Duodenal mucosa (tissue), 2 donors: ENCODE measurements around the gene YJEFN3.
A peak's percentile ranks its signal among the peaks of the same experiment; 100 is the strongest.

Experiments
- H3K27ac ChIP-seq: one replicate; pipeline ENCODE4 v1.7.0; 2013; ENCODE audit warnings: low read depth, low read length
- H3K27me3 ChIP-seq, 2 donors: one replicate each; pipeline ENCODE4 v1.7.0; 2013; ENCODE audit warnings: low read length in 2 of 2, control low read depth in 1 of 2; ENCODE audit not compliant: insufficient read depth in 2 of 2, control insufficient read depth in 1 of 2
- H3K36me3 ChIP-seq, 2 donors: one replicate each; pipeline ENCODE4 v1.7.0; 2013; ENCODE audit warnings: low read length in 2 of 2, control low read depth in 1 of 2; ENCODE audit not compliant: insufficient read depth in 2 of 2, control insufficient read depth in 1 of 2
- H3K4me1 ChIP-seq, 2 donors: one replicate each; pipeline ENCODE4 v1.7.0; 2013; ENCODE audit warnings: low read length in 2 of 2, control low read depth in 1 of 2; ENCODE audit not compliant: insufficient read depth in 2 of 2, control insufficient read depth in 1 of 2
- H3K4me3 ChIP-seq, 2 donors: one replicate each; pipeline ENCODE4 v1.7.0; 2013; ENCODE audit warnings: low read length in 2 of 2, low read depth in 1 of 2
- H3K9ac ChIP-seq, 2 donors: one replicate each; pipeline ENCODE4 v1.7.0; 2013; ENCODE audit warnings: low read length in 2 of 2, low read depth in 1 of 2
- H3K9me3 ChIP-seq, 2 donors: one replicate each; pipeline ENCODE4 v1.7.0; 2013; ENCODE audit warnings: low read length in 2 of 2, control low read depth in 1 of 2; ENCODE audit not compliant: control insufficient read depth in 1 of 2

Gene YJEFN3

GRCh38 chr19:19508217-19508616 is 20.5 kb upstream of the YJEFN3 start:
- H3K27me3 ChIP-seq = no peaks in the 10 kb centered on the region
- H3K9ac ChIP-seq = no peak overlapping the region
- H3K4me3 ChIP-seq = no peak overlapping the region
- H3K9me3 ChIP-seq = no peaks in the 10 kb centered on the region
- no peak overlapping the region for H3K27ac ChIP-seq
- H3K36me3 ChIP-seq = peaks cover 17 to 50% of the 10 kb centered on the region in 2 donors
- peaks cover 0 to 5% of the 10 kb centered on the region in 2 donors for H3K4me1 ChIP-seq

- H3K36me3 ChIP-seq = peaks cover 12 to 28% of the 10 kb centered on the region in 2 donors
- H3K9ac ChIP-seq = no peak overlapping the region
- no peak overlapping the region for H3K27ac ChIP-seq
- no peak overlapping the region for H3K4me3 ChIP-seq
- no peaks in the 10 kb centered on the region for H3K27me3 ChIP-seq
- peaks cover 4 to 5% of the 10 kb centered on the region in 2 donors for H3K4me1 ChIP-seq
- H3K9me3 ChIP-seq = no peaks in the 10 kb centered on the region
Observed at GRCh38 chr19:19510432-19510831, 18.3 kb upstream of the YJEFN3 start.

GRCh38 chr19:19513682-19514081 is 15.0 kb upstream of the YJEFN3 start:
- Histone ChIP-seq H3K9ac (no peak overlapping the region), H3K4me3 (no peak overlapping the region), H3K9me3 (no peaks in the 10 kb centered on the region), H3K27me3 (no peaks in the 10 kb centered on the region), H3K27ac (no peak overlapping the region), H3K4me1 (peaks cover 12% of the 10 kb centered on the region in 2 donors), H3K36me3 (no peaks in the 10 kb centered on the region)

DNA sequence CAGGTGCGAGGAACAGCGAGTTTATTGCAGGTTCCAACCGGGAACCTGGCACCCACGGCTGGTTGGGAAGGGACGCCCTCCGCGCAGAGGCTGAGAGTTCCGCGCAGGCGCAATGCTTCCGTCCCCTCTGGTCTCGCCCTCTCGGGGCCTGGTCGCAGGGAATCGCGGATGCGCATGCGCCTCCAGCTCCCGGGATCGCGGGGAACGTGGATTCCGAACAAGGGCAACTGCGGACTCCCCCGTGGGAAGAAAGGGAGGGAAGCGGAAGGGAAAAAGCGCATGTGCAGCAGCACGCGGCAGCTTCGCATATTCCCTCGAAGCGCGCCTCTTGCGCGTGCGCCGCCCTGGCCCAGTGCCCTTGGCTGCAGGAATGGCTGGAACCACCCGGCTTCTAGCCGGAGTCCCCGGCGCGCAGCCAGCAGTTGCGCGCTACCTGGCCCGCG is 14.5 kb upstream of the YJEFN3 start:
- H3K27me3 ChIP-seq = no peaks in the 10 kb centered on the region
- peaks cover 0 to 2% of the 10 kb centered on the region in 2 donors for H3K36me3 ChIP-seq
- no peaks in the 10 kb centered on the region for H3K9me3 ChIP-seq
- H3K27ac ChIP-seq = no peak overlapping the region
- no peak overlapping the region for H3K4me3 ChIP-seq
- peaks cover 12% of the 10 kb centered on the region in 2 donors for H3K4me1 ChIP-seq
- no peak overlapping the region for H3K9ac ChIP-seq

DNA sequence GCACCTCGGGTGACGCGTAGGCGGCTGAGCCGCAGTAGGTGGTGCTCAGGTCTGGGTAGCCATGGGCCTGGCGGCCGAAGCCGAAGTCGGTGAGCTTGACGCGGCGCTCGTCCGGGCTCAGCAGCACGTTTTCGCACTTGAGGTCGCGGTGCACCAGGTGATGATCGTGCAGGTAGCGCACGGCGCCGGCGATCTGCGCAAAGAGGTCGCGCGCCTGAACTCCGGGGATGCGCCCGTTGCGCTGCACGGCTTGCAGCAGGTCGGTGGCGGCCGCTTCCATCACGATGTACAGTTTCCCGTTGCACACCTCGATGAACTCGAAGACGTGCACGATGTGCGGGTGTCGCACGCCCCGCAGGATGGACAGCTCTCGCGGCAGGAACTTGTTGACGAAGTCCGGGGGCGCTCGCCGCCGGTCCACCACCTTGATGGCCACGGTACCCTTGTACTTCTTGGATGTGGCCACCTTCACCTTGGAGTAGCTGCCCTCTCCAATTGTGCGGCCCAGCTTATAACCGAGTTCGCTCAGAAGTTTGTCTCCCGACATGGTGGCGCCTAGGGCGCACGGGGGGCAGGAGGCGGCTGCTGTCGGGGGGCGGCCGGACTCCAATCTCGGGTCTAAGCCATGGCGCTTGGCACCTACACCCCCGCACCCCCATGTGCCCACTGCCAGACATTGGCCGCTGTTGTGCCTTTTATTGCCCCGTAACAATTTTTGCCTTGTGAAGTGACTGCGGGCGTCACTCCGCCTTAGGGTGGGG is 13.7 kb upstream of the YJEFN3 start, which contains the start of gene TSSK6:
Gene TSSK6 (minus strand): TSS at position 668 of the 761 bp plus-strand sequence. CDS start 121 bp downstream, at position 547.
- Histone ChIP-seq H3K9me3 (no peaks in the 10 kb centered on the region), H3K4me3 (peak within 1 kb of the TSS; percentile 95 to 96), H3K9ac (peak within 1 kb of the TSS; percentile 82 to 97), H3K36me3 (peaks cover 6 to 7% of the 10 kb centered on the region in 2 donors), H3K4me1 (peaks cover 12% of the 10 kb centered on the region in 2 donors), H3K27me3 (no peaks in the 10 kb centered on the region), H3K27ac (peak within 1 kb of the TSS; percentile 80)

GRCh38 chr19:19515642-19516519 is 12.8 kb upstream of the YJEFN3 start, which contains the start of gene NDUFA13:
Gene NDUFA13, plus strand, starts transcription at chr19:19516225. Its CDS starts 14 bp downstream, at chr19:19516239.
- peak within 1 kb of the TSS; percentile 95 to 96 for H3K4me3 ChIP-seq
- no peaks in the 10 kb centered on the region for H3K27me3 ChIP-seq
- H3K9me3 ChIP-seq = no peaks in the 10 kb centered on the region
- H3K9ac ChIP-seq = peak within 1 kb of the TSS; percentile 82 to 97
- H3K36me3 ChIP-seq = peaks cover 9 to 13% of the 10 kb centered on the region in 2 donors
- peak within 1 kb of the TSS; percentile 80 for H3K27ac ChIP-seq
- H3K4me1 ChIP-seq = peaks cover 12% of the 10 kb centered on the region in 2 donors

DNA sequence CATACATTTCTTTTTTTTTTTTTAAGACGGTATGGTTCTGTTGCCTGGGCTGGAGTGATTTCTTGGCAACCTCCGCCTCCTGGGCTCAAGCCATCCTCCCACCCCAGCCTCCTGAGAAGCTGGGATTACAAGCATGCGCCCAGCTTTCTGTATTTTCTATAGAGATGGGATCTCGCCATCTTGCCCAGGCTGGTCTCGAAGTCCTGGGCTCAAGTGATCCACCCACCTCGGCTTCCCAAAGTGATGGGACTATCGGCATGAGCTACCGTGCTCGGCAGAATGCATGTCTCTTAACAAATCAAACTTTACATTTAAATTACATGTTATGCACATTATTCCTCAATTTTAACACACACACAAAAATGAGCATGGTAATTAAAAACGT is 11.5 kb upstream of the YJEFN3 start:
- no peaks in the 10 kb centered on the region for H3K9me3 ChIP-seq
- peak overlapping the region; percentile 95 to 96 for H3K4me3 ChIP-seq
- peaks cover 12% of the 10 kb centered on the region in 2 donors for H3K4me1 ChIP-seq
- no peaks in the 10 kb centered on the region for H3K27me3 ChIP-seq
- no peak overlapping the region for H3K27ac ChIP-seq
- H3K36me3 ChIP-seq = peaks cover 11 to 13% of the 10 kb centered on the region in 2 donors
- H3K9ac ChIP-seq = peak overlapping the region in 1 of 2 donors; percentile 4

- Histone ChIP-seq H3K27ac (no peak overlapping the region), H3K36me3 (peaks cover 11 to 25% of the 10 kb centered on the region in 2 donors)
Observed at GRCh38 chr19:19520989-19521388, 7.7 kb upstream of the YJEFN3 start.

DNA sequence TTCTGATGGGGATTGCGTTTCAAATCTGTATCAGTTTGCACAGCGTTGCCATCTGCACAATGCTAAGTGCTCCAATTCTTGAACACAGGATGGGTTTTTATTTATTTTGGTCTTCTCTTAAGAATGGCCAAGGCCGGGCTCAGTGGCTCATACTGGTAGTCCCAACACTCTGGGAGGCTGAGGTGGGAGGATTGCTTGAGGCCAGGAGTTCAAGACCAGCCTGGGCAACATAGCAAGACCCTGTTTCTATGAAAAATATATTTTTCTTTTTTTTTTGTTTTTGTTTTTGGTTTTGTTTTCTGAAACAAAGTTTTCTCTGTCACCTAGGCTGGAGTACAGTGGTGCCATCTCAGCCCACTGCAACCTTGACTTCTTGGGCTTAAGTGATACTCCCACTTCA is 5.5 kb upstream of the YJEFN3 start:
- peaks cover 20 to 40% of the 10 kb centered on the region in 2 donors for H3K36me3 ChIP-seq
- no peak overlapping the region for H3K27ac ChIP-seq
- no peaks in the 10 kb centered on the region for H3K9me3 ChIP-seq
- no peak overlapping the region for H3K4me3 ChIP-seq
- H3K9ac ChIP-seq = no peak overlapping the region
- H3K27me3 ChIP-seq = no peaks in the 10 kb centered on the region
- H3K4me1 ChIP-seq = no peaks in the 10 kb centered on the region

More at GRCh38 chr19:19520989-19521388, 7.7 kb upstream of the YJEFN3 start:
- Histone ChIP-seq H3K9me3 (no peaks in the 10 kb centered on the region), H3K27me3 (no peaks in the 10 kb centered on the region), H3K4me1 (peaks cover 4 to 7% of the 10 kb centered on the region in 2 donors), H3K9ac (no peak overlapping the region), H3K4me3 (no peak overlapping the region)

DNA sequence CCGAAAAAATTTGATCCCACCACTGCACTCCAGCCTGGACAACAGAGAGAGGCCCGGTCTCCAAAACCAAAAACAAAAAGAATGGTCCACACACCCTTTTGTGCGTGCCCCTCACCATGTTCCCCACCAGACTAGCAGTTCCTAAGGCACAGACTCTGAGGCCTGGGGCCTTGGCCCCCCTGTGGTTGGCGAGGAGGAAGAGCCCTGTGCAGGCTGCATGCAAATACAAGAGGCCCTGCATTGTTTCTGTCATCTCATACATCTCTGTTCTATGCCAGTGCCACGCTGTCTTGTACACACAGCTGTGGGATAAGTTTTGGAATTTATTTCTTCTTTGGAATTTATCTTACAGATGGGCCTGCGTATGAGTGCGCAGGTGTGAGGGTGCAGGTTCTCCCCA is 4.7 kb upstream of the YJEFN3 start:
- Histone ChIP-seq H3K27me3 (no peaks in the 10 kb centered on the region), H3K4me1 (no peaks in the 10 kb centered on the region), H3K27ac (no peak overlapping the region), H3K9me3 (no peaks in the 10 kb centered on the region), H3K9ac (no peak overlapping the region), H3K36me3 (peaks cover 19 to 44% of the 10 kb centered on the region in 2 donors), H3K4me3 (no peak overlapping the region)
